GM18873 (cell line): ENCODE data around the gene MORN1.
"Not testable (repeated sequence)": the region's sequence is repeated elsewhere in the genome, so short reads cannot be mapped to it uniquely, and the experiment has no call there.

Experiments
- ATAC-seq: cut with Tn5 transposase; IDR thresholded peaks from one replicate; pipeline ENCODE4 v1.9.1; 2021; ENCODE audit warnings: mild to moderate bottlenecking, moderate library complexity, moderate number of reproducible peaks; ENCODE audit not compliant: unreplicated experiment, low FRiP score

The MORN1 gene

DNA sequence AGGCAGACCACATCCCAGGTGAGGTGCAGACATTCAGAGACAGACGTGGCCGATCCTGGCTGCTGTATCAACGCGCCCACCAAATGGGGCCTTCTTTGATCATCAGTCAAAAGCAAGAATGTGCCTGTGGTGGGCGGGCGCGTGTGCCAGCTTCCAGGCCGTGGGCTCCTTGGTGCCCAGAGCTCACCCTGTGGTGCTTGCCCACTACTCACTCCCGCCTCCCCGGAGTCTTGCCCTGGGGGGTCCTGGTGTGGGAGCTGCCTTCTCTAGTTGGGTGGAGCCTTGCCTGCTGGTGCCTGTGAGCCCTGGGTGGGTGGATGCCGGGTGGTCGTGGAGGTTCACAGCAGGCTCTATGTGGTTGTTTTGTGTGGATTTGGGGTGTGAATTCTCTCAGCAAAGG, 92.7 kb downstream of the MORN1 start:
- ATAC-seq: no peak

DNA sequence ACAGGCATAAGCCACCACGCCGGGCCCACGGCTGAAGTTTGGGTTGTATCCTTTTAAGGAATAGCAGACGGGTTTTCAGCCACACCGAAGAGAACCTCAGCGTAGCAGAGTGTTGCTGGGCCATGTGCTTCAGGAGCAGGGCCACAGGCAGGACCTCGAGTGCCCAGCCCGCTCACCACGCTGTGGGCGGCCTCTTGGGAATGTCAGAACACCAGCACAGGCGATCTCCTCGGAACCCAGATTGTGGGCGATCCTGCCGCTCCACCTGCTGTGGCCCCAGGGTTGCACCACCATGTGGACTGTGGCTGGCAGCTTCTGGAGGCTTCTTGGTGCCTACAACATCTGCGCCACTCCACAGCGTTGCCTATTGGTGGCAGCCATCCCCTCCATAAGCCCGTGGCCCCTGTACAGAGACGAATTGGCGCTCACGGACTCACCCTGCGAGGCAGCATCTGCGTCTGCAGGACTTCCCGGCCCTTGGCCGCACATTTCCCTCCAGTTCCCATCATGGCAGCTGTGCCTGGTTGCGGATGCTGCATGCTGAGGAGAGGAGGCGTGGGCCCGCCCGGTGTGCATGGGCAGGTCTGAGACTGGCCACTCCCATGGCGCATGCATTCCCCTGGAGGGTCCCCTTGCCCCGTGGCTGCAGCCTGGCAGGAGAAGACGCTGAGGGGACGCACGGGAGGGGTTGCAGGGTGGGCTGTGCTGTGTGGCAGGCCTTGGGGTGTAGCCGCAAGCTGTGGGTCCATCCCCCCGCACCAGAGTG, 93.9 kb downstream of the MORN1 start:
- no peak for ATAC-seq

DNA sequence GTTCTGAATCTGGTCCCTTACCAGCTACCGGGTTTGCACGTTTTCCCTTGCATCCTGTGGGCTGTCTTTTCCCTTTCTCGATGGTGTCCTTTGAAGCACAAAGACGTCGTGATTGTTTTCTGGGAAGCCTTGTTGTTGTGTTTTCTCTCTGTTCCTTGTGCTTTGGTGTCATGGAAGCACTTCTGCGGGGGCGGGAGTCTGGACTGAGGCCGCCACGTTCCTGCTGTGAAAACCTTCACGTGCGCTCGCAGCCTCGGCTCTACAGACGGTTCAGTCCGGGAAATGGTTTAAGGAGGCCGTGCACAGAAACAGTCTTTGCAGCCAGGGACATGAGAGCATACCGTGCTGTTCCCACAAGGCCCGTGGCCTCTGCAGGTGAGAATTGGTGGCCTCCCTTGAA, 94.7 kb downstream of the MORN1 start:
- ATAC-seq: no peak

DNA sequence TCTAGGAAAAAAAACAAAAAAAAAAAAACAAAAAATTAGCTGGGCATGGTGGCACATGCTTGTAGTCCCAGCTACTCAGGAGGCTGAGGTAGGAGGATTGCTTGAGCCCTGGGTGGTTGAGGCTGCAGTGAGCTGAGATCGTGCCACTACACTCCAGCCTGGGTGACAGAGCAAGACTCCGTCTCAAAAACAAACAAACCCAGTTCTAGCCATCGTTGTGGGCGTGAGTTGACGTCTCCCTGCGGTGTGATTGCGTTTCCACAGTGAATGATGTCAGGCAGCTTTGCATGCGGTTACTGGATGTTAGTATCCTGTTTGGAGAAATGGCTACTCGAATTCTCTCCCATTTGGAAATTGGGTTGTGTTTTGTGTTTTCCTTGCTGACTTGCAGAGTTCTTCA, 95.1 kb downstream of the MORN1 start:
- ATAC-seq: not testable (repeated sequence)

DNA sequence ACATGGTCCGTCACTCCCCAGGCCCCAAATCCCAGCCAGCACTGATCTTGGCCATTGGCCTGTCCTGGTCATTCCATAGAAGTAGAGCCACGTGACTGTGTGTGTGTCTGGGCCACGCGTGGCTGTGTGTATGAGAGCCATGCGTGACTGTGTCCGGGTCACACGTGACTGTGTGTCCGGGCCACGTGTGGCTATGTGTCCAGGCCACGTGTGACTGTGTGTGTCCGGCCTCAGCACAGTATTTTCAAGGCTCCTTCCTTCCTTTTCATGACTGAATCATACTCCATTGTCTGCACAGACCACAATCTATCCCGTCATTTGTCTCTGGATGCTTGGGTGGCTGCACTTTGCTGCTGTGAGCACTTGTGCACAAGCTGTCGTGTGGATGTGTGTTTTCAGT, 95.8 kb downstream of the MORN1 start:
- no peak for ATAC-seq

DNA sequence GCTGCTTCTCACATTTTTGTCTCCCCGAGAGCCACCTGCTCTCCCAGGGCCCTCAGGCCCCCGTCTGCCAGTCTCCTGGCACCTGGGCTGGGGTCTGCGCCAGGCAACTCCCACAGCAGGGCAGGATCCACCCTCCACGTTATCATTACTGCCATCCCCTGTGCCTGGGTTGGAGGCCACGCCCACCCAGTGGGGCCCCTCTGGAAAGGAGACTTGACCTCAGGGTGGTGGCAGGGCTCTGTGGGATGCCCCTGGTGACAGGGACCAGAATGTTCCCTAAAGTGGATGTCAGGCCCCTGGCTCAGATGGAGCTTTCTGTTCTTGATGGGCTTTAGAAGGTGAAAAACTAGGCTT, 96.7 kb downstream of the MORN1 start:
- ATAC-seq: no peak

GRCh38 chr1:2294033-2294724, 97.2 kb downstream of the MORN1 start:
- no peak for ATAC-seq

GRCh38 chr1:2292725-2293450, 98.5 kb downstream of the MORN1 start:
- no peak for ATAC-seq

GRCh38 chr1:2291577-2291976, 99.8 kb downstream of the MORN1 start:
- ATAC-seq: no peak

GRCh38 chr1:2290595-2291510, 100.5 kb downstream of the MORN1 start:
- no peak for ATAC-seq

DNA sequence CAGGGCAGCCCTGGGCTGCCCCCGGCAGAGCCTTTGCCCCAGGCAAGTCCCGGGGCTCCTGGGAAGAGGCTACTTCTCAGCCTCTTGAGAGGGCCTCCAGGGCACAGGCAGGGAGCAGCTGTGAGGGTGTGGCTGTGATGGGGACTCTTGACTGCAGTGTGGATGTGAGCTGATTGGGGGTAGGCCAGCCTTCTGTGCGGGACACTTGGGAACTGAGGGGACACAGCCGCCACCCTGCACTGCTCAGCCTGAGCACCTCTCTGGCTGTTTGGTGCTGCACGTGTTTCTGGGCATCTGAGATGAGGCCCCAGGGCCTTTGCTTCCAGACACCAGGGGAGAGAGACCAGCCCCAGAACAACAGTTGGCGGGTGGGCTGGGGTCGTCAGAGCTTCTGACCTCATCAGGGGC, 101.2 kb downstream of the MORN1 start:
- no peak for ATAC-seq

DNA sequence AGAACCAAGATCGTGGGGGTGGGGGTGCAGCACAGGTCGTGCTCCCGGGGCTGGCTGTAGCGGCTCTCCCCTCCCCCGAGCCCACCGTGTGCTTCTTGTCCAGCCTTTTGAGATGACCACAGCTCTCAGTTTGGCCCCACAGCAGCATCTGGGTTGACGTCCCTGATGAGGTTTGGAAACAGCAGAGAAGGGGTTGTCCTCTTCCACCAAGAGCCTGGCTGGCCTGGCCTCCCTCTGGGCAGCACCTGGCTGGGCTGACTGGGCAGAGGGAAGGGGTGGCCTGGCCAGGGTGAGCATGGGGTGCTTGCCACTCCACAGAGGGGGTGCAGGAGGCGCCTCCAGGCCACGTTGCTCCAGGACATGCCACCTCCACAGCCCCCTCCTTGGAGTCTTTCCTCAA, 101.7 kb downstream of the MORN1 start:
- ATAC-seq: no peak

GRCh38 chr1:2288816-2289536, 102.4 kb downstream of the MORN1 start:
- no peak for ATAC-seq

GRCh38 chr1:2288311-2288710, 103.0 kb downstream of the MORN1 start:
- ATAC-seq: no peak

DNA sequence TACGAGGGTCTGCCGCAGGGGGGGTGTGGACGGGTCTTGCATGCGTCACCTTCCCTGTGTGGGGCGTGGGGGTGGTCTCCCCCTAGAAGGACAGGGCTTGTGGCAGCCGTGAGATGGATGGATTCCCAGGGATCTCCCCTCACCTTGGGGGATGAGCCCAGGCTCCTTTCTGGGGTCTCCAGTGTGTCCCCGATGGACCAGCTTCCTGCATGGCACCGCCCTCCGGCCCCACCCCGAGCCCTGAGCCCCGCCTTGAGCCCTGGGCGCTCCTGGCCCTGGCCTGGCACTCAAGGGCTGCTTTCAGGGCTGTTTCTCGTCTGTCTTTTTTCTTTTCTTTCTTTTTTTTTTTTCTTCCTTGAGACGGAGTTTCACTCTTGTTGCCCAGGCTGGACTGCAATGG, 103.7 kb downstream of the MORN1 start:
- no peak for ATAC-seq

GRCh38 chr1:2286923-2287322, 104.4 kb downstream of the MORN1 start:
- no peak for ATAC-seq

DNA sequence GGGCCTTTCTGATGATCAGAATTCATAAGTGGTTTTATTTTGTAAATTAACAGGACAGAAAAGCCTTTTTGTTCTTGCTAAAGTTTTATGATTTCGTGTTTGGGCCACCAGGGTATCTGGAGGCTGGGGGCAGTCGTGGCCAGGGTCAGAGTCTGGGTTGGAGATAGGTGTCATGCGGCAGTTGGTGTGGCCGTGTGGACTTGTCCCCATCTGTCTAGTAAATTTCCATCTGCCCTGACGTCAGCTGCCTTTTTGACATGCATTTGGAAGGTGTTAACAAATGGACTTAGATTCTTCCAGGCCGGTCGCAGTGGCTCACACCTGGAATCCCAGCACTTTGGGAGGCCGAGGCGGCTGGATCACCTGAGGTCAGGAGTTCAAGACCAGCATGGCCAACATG, 106.4 kb downstream of the MORN1 start:
- ATAC-seq: no peak

DNA sequence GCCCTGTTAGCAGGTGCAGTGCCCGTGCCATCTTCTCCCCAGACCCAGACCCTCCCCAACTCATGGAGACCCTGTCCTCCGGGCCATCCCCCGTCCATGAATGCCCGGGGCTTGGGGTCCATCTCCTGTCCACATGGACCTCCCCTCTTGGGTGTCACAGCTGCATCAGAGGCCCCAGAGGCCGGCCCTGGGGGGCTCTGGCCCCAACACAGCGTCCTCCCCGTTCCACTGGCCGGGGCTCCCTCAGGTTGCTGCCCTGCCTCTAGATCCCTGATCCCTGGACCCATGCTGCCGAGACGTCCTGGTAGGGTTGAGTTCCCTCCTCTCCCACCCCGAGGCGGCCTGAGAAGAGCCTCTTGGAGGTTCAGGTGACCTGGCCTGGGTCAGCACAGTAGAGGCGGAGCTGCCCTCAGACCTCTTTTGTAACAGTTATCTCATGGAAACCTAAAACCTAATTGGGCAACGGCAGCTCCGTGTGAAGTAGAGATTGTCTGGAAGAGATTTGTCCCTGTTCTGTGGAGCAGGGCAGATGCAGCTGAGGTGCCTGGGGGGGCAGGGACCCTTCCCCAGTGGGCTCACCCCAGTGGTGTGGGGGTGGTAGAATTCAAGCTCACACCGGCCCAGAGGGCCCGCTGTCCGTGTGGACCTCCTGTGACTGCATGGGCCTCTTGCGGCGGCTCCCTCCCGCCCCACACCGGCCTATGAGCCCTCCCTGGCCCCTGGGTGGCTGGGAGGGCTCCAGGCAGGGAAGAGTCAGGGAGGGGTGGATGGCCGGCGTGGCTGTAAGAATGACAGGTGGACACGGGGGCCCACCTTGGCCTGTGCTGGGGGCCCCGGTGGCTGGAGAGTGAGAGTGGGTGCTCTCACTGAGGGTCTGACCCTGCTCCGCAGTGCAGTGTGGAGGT, 107.1 kb downstream of the MORN1 start:
- ATAC-seq: no peak
